ENCODE data around the gene THRB.
A peak's percentile ranks its signal among the peaks of the same experiment; 100 is the strongest.

THRB gene

GRCh38 chr3:24086617-24087404, 407.8 kb downstream of the THRB start:
- no peak for DNase-seq

DNA sequence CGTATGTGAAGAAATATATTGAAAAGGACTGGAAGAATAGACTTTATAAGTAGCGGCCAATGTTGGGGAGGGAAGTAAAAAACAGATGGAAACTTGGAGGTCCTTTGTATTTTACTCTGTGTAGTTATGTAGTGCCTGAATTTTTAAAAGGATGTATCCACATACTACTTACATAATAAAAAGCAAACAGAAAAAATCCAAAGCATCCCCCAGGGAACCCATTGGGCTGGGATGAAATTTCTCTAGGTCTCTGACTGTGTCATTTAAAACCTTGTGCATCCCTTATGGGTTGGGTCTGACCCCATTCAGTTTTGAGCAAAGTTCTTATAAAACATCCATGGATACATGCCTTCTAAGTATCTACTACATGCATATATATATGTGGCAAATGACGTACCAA, 408.4 kb downstream of the THRB start:
- no peak for DNase-seq

DNA sequence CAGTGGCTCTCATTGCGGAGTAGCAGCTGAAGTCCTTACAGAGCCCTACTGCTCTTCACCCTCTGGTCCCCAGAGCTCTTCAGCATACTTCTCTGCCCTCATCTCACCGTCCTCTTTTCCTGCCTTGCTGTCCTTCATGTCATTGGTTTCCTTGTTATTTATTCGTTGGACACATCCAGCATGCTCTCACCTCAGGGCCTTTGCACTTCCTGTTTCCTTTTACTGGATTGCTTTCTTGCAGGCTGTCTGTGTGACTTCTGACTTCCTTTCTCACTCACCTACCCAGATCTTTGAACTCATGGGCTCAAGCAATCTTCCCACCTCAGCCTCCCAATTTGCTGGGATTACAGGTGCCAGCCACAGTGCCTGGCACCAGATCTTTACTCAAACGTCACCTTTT, 422.5 kb downstream of the THRB start:
- DNase-seq, result no peak

DNA sequence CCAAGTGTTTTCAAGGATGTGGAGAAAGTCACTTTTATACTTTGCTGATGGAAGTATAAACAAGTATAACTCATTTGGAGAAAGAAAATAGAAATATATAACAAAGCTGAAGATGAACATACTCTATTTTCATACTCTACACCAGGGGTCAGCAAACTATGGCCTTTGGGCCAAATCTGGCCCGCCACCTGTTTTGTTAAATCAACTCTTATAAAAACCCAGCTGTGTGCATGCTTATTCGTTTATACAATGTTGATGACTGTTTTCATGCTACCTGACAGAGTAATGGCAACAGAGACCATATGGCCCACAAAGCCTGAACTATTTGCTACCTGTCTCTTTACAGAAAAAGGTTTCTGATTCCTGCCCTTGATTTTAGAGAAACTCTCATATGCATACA, 425.6 kb downstream of the THRB start:
- no peak for DNase-seq

DNA sequence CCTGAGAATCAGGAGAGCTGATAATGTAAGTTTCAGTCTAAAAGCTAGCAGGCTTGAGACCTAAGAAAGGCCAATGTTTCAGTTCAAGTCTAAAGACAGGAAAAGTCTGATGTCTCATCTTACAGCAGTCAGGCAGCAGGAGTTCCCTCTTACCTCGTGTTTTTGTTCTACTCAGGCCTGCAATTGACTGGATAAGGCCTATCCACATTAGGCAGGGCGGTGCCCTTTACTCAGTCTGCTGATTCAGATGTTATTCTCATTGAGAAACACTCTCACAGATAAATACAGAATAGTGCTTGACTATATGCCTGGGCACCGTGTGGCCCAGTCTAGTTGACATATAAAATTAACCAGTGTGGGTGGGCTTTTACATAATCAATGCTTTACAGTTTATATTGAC, 427.2 kb downstream of the THRB start:
- peak in 1 of 4 experiments; percentile 23 for DNase-seq

Data from suppressor macrophage (primary cell).